GM13976 (cell line): ENCODE data around the gene LILRA6.
"Not testable (repeated sequence)": the region's sequence is repeated elsewhere in the genome, so short reads cannot be mapped to it uniquely, and the experiment has no call there.

ENCODE experiments used
- DNase-seq: peaks from one replicate; pipeline ENCODE4 v3.0.0; 2012; ENCODE audit warnings: low spot score
- CTCF ChIP-seq: IDR thresholded peaks from 2 replicates; pipeline ENCODE4 v1.5.1; 2012; ENCODE audit warnings: borderline replicate concordance, mild to moderate bottlenecking; ENCODE audit not compliant: insufficient read depth; ENCODE audit errors: extremely low read depth, missing control alignments, control extremely low read depth
- in situ Hi-C: fragments of 300-500 bp; cut with MboI; formaldehyde crosslinking; loops from one replicate; pipeline ENCODE4 v1.12.0; 2022; ENCODE audit warnings: low sequenced_read_pairs, mixed read lengths, inconsistent platforms; ENCODE audit not compliant: unreplicated experiment

Gene LILRA6

GRCh38 chr19:54279406-54279962, 36.9 kb upstream of the LILRA6 start:
- in situ Hi-C loops, result no loop called here
- TF ChIP-seq CTCF, result no peak

GRCh38 chr19:54278571-54279195, 36.1 kb upstream of the LILRA6 start:
- in situ Hi-C loops, result not testable (repeated sequence)

More at GRCh38 chr19:54279406-54279962, 36.9 kb upstream of the LILRA6 start:
- no peak for DNase-seq

GRCh38 chr19:54278056-54278455, 35.5 kb upstream of the LILRA6 start:
- in situ Hi-C loops, DNase-seq: not testable (repeated sequence)

More at GRCh38 chr19:54278571-54279195, 36.1 kb upstream of the LILRA6 start:
- not testable (repeated sequence) for DNase-seq

GRCh38 chr19:54277111-54277615, 34.6 kb upstream of the LILRA6 start:
- DNase-seq, in situ Hi-C loops: not testable (repeated sequence)

GRCh38 chr19:54275951-54276350, 33.4 kb upstream of the LILRA6 start:
- no peak for TF ChIP-seq CTCF
- DNase-seq, result no peak
- in situ Hi-C loops, result no loop called here

- in situ Hi-C loops, DNase-seq: not testable (repeated sequence)
These were observed 31.9 kb upstream of the LILRA6 start for GRCh38 chr19:54274516-54274915.

GRCh38 chr19:54273821-54274220, 31.2 kb upstream of the LILRA6 start:
- TF ChIP-seq CTCF, result no peak
- in situ Hi-C loops, result no loop called here
- DNase-seq, result no peak

- DNase-seq, in situ Hi-C loops: not testable (repeated sequence)
These were observed 29.6 kb upstream of the LILRA6 start for GRCh38 chr19:54272181-54272580.

GRCh38 chr19:54271587-54271986, 29.0 kb upstream of the LILRA6 start:
- DNase-seq, in situ Hi-C loops: not testable (repeated sequence)

GRCh38 chr19:54271106-54271505, 28.5 kb upstream of the LILRA6 start:
- no peak for TF ChIP-seq CTCF
- DNase-seq, result no peak
- in situ Hi-C loops, result no loop called here
